Dermis microvascular lymphatic vessel endothelial cell (primary cell): Measurements from ENCODE around the gene UPK3B. TPM values are rescaled to one million over a fixed set of nuclear protein-coding genes. Genes with fewer than 3 reads are reported as not detected.
"Not testable (repeated sequence)": the region's sequence is repeated elsewhere in the genome, so short reads cannot be mapped to it uniquely, and the experiment has no call there.

Source experiments
- DNase-seq, 2 donors: peaks; one replicate each; pipeline versions ENCODE4 v3.0.0 to v3.0.0-alpha.2; 2010; ENCODE audit warnings: low read depth in 2 of 2
- total RNA-seq: library from RNA; depleted of rRNA; stranded (reverse); fragments of >200 nt; gene quantifications from 2 replicates; pipeline ENCODE4 v1.2.1, GENCODE V29; 2014

The UPK3B gene
- total RNA-seq, 1 donor from 2014 or later: 0.13 TPM

DNA sequence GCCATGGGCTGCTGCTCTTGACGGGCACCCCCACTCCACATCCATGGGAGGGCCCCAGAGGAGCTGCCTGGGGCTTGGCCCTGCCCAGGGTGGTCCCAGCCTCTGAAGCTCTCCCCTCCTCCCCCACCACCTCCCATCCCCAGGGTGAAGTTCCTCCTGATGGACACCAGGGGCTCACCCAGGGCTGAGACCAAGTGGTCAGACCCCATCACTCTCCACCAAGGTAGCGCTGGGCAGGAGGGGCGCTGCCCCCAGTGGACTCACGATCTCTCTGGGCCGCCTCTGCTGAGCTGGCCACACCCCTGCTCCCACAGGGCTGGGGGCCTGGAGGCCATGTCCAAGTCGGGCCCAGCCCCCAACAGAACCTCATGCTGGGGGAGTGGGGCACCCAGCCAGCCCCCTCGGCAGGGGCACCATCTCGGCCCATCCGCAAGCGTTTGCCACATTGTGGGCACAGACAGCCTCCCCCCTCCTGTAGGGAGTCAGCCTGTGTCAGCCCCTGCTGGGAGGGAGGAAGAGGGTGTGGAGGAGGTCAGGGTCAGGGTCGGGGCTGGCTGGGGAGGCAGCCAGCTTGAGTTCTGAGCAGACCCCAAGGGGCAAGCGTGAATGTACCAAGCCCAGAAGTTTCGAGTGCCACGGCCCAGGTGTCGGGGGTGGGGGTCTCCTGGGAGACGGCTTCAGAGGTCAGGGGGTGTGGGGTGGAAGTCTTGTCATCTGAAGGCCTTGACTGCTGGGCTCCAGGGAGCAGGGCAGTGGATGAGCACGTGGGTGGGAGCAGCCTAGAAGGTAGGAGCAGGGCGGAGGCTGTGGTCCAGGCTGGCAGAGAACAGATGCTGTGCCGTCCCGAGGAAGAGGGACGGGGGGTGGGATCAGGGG is 2.8 kb downstream of the UPK3B start:
- peak in 1 of 2 donors; percentile 35 for DNase-seq

DNA sequence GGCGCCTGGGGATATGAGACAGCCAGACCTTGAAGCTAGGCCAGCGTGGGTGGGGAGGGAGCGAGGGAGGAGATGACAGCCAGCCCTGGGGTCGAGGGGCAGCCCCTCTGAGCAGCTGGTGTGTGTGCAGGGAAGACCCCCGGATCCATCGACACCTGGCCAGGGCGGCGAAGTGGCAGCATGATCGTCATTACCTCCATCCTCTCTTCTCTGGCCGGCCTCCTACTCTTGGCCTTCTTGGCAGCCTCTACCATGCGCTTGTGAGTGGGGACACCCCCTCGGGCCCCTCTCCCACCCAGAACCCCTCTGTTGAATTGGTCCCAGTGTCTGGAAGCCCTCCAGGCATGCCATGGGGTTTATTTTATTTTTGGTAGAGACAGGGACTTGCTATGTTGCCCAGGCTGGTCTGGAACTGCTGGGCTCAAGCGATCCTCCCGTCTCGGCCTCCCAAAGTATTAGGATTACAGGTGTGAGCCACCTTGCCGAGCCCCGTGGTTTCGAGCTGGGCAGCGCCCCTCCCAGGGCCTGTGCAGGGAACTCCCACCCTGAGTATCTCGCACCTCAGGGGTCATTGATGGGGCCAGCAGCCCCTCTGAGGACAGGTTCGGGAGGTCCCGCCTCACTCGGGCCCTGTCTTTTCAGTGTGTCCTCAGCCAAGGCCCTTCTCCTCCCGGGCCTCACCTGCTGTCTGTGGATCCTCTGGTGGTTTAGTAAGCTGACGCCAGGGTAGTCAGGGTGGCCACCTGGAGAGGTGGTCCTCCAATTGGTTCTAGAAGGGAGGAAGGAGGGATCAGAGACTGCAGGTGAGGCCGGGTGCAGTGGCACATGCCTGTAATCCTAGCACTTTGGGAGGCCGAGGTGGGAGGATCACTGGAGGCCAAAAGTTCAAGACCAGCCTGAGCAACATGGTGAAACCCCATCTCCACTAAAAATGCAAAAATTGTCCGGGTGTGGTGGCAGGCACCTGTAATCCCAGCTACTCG is 3.8 kb downstream of the UPK3B start:
- DNase-seq: no peak

DNA sequence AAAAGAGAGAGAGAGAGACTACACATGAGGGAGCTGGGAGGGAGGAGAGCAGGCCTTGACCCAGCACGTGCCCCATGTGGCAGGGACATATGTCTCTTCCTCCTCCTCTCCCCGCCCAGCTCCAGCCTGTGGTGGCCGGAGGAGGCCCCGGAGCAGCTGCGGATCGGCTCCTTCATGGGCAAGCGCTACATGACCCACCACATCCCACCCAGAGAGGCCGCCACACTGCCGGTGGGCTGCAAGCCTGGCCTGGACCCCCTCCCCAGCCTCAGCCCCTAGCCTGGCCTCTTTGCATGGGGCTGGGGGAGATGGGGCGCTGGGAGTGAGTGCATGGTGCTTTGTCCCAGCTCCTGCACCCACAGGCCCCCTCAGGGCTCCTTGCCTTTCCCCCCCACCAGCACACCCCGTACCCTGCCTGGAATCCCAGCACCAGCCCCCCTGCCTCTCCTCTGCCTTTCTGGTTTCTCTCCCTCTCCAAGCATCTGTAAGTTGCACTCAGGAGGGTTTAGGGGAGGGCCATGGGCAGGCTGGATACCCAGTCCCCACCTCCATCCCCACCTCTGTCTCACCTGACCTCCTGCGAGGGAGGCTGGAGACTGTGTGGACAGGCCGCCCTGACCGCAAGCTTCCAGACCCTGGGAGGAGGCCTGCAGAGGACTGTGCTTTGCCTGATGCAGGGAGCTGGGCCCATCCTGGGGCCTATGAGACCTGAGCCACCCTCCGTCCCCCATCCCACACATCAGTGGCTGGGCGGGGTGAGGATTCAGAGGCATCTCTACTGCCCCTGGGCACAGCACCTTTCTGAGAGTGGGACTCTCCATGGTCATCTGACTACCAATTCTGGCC is 4.8 kb downstream of the UPK3B start:
- no peak for DNase-seq

DNA sequence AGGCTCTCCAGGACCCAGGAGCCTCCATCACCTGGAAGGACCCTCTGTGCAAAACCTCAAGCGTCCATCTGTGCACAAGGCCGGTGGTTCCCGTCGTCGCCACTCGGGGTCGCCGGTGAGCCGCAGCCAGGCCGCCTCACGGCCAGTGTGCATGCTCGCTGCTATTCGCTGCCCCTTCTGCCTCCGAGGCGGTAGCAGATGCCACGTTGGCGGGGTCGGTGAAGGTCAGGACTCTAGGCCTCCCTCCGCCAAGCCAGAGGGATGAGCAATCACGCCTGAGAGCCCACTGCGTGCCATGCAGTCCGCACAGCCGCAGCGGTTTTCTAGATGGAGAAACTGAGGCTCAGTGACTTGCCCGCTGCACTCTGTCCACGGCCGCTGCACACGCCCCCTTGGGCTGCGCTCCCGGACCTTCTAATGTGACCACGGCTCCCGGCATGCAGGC is 5.7 kb downstream of the UPK3B start:
- DNase-seq: peak in 1 of 2 donors; percentile 40

DNA sequence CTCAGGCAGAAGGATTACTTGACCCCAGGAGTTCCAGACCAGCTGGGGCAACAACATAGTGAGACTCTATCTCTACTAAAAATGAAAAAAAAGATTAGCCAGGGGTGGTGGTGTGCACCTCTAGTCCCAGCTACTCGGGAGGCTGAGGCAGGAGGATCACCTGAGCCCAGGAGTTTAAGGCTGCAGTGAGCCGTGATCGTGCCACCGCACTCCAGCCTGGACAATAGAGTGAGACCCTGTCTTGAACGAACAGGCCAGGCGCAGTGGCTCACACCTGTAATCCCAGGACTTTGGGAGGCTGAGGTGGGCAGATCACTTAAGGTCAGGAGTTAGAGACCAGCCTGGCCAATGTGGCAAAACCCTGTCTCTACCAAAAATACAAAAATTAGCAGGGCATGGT is 6.6 kb downstream of the UPK3B start:
- not testable (repeated sequence) for DNase-seq

DNA sequence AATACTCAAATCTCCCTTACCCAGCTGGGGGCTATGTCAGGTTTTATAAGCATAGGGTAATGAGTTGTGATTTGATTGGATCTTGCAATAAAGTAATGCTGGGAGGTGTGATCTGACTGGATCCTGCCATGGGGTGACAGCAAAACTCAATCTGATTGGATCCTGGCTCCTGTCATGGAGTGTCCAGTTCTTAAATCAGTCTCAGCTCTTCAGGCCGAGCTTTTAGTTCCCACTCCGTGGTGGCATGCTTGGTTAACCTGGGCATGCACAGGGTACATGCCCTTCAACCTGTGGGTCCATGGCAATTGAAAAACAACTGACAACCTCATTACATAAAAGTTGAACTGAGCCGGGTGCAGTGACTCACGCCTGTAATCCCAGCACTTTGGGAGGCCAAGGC is 15.8 kb downstream of the UPK3B start:
- DNase-seq: not testable (repeated sequence)

DNA sequence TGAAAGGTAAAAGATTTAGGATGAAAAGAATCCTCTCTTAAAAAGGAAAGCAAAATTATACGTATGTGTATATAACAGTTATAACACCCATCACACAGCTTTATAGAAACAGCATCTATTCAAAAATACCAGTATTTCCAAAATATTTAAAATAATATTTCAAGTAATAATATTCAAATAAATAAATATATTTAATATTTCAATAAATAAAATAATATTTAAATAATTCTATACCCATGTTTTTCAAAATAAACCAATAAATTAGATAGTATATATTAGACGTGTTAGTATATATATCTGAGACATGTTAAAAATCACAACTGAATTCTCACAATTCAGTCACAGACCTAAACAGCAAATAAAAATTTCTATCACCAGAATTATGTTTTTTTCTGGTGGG is 21.3 kb downstream of the UPK3B start:
- not testable (repeated sequence) for DNase-seq

DNA sequence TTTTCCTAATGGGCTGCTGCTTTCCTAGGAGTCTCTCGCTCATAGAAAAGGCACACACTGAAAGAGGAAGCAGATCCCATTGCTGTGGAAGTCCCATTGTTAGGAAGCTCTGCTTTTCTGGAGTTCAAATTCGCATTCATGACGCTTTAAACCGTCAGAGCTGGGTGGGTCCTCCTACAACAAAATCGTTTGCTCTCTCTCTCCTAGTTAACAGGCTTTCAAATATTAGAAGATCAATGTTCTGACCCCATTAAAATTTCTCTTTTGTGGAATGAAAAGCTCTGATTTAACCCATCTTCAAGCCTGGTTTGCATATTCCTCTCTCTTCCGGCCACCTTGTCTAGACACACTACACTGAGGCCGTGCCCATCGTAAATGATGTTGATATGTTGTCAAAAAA is 32.8 kb downstream of the UPK3B start, which contains the start of gene SPDYE16:
Gene SPDYE16, minus strand, starts transcription at position 101 of the 400 bp plus-strand sequence. CDS start 1,838 bp downstream, outside the sequence.
- DNase-seq: not testable (repeated sequence)

DNA sequence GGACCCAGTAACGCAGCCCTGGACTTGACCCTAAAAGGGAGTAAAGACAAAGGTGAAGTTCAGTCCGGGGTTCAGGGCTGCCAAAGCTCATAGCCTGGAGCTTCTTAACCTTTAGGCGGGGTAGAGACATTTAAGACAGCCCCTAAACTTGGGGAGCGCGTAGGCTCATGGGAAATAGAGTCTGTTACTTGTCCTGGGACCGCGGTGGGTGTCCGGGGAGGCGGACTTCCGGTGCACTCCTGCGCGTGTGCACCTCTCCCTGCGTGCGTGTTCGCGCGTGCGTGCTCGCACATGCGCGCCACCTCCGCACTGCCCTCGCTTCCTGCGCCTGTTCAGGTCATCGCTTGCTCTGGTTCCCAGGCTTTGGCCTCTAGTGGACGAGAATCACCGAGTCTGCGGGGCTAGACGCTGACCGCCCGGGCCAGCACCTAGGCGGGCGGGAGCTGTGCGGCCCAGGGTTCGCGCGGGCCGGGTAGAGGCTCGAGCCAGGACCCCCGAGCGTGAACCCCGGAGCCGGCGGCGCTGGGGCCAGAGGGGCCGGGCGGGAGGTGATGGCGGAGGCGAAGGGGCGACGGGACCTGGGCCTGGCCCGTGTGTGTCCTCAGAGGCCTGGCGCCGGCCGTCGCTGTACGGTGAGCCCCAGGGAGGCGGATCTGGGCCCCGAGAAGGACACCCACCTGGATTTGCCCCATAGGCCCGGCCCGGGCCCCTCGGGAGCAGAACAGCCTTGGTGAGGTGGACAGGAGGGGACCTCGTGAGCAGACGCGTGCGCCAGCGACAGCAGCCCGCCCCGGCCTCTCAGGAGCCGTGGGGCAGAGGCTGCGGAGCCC is 38.9 kb downstream of the UPK3B start:
- peak; percentile 54 to 70 for DNase-seq

DNA sequence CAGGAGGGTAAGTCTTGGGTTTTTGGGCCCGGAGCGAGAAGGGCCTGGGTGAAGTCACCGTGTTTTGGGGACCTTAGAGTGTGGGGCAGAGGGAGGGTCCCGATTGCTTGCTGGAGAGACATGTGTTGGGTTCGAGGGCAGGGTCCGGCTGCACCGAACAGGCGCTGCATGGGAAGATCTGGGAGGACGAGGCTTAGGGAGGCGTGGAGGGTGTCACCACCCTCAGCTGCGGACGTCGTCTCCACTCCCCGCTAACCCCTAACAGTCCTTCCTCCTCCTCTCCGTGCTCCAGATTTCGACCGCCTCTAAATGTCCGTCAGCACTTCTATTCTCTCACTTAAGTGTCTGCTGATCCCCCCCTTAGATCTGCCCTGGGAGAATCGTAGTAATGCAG is 39.5 kb downstream of the UPK3B start:
- DNase-seq: peak in 1 of 2 donors; percentile 3

DNA sequence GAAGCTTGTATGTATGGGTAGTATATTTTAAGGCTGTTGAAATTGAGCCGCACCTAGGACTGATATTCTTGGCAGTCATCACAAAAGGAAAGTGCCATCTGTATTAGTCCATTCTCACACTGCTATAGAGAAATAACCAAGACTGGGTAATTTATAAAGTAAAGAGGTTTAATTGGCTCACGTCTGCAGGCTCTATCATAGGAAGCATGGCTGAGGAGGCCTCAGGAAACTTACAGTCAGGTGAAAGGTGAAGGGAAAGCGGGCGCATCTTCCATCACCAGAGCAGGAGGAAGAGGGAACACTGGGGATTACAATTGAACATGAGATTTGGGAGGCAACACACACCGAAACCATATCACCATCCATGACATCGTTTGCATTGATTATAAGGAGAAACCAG is 41.6 kb downstream of the UPK3B start:
- not testable (repeated sequence) for DNase-seq

DNA sequence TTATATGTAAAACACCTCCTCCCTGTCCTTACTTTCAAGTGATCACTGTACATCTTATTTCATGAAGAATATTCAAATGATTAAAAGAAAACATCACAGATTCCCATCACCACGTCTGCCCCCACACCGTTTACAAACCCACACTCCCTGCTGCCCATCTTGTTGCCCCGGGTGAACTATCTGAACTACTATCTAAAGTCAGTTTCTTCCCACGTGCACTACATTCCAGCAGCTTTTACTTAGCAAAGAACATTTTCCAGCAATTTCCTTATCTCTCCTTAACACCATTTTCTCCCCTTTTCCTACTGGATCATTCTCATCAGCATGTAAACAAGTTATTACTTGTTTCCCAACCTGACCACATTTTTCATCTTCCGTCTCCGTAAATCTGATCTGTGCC is 49.3 kb downstream of the UPK3B start:
- not testable (repeated sequence) for DNase-seq

DNA sequence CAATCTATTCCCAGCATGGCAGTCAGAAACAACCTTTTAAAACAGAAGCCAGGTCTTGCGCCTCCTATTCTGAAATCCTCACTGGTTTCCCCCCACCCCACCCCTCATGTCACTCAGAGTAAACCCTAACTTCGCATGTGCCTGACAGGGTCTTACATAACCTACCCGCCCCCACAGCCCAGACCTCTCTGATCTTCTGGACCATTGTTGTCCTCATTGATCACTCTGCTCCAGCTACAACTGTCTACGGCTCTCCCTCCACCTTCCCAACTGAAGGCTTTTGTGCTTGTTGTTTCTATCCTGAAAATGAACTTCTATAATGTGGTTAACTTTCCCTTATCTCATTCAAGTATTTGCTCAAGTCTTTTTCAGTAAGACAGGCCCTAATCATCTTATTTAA is 49.8 kb downstream of the UPK3B start:
- DNase-seq: not testable (repeated sequence)

DNA sequence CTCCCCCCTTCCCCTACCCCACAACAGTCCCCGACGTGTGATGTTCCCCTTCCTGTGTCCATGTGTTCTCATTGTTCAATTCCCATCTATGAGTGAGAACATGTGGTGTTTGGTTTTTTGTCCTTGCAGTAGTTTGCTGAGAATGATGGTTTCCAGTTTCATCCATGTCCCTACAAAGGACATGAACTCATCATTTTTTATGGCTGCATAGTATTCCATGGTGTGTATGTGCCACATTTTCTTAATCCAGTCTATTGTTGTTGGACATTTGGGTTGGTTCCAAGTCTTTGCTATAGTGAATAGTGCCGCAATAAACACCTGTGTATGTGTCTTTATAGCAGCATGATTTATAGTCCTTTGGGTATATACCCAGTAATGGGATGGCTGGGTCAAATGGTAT is 51.0 kb downstream of the UPK3B start:
- not testable (repeated sequence) for DNase-seq

DNA sequence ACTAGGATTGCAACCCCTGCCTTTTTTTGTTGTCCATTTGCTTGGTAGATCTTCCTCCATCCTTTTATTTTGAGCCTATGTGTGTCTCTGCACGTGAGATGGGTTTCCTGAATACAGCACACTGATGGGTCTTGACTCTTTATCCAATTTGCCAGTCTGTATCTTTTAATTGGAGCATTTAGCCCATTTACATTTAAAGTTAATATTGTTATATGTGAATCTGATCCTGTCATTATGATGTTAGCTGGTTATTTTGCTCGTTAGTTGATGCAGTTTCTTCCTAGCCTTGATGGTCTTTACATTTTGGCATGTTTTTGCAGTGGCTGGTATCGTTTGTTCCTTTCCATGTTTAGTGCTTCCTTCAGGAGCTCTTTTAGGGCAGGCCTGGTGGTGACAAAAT is 54.6 kb downstream of the UPK3B start:
- DNase-seq: not testable (repeated sequence)

Other genes with a start within 250 kb of the UPK3B start
- gene HSPB1, start 207.9 kb upstream of the UPK3B start, total RNA-seq: 72.3 and 134 TPM in 2 replicates
- 84.6 and 122 TPM in 2 replicates for gene YWHAG, start 151.6 kb upstream of the UPK3B start, total RNA-seq
- 0.51 and 0.63 TPM in 2 replicates for gene SSC4D, start 100.9 kb upstream of the UPK3B start, total RNA-seq
- 1.7 and 2.5 TPM in 2 replicates for gene ZP3, start 85.6 kb upstream of the UPK3B start, total RNA-seq
- gene DTX2, start 48.8 kb upstream of the UPK3B start, total RNA-seq: 4.1 and 4.9 TPM in 2 replicates
- 0.13 TPM in 1 of 2 replicates, not detected in the other for gene SPDYE16, start 32.7 kb downstream of the UPK3B start, total RNA-seq
- gene POMZP3, start 116.7 kb downstream of the UPK3B start, total RNA-seq: 1.0 and 2.6 TPM in 2 replicates